Endothelial cell of umbilical vein (primary cell): Measurements from ENCODE around the gene CNPPD1. TPM values are rescaled to one million over a fixed set of nuclear protein-coding genes. Genes with fewer than 3 reads are reported as not detected.

Experiments
- BruUV-seq: library from RNA; stranded (reverse); fragments of 400-500 nt; replicated peaks from 2 replicates; lab custom pipeline; 2021; lab: Mats Ljungman, UMichigan
- CTCF ChIA-PET: fragments of 300-600, 350-600 bp; sonication (Branson Sonifier 250); formaldehyde crosslinking; loops from one replicate; lab custom pipeline; 2021; ENCODE audit warnings: antibody characterized with exemption, inconsistent platforms; lab: Charles Lee
- POLR2A ChIA-PET: fragments of 300-600, 350-600 bp; sonication (Branson Sonifier 250); formaldehyde crosslinking; loops from one replicate; lab custom pipeline; 2021; ENCODE audit warnings: antibody characterized with exemption, inconsistent platforms; lab: Charles Lee
- DNase-seq: peaks from one replicate; pipeline ENCODE4 v3.0.0-alpha.2; 2011; ENCODE audit warnings: low read depth, low spot score
- FAIRE-seq: peaks from 2 replicates; lab custom pipeline; 2011; peaks lifted over from hg19 to GRCh38; lab: Jason Lieb, UNC
- H2AFZ ChIP-seq: 2 replicates; pipeline ENCODE4 v1.6.0; 2012; ENCODE audit warnings: low read depth, low read length, control low read depth, inconsistent platforms
- H3K27ac ChIP-seq: 2 replicates; pipeline ENCODE4 v1.5.1; 2011; ENCODE audit warnings: low read depth, mild to moderate bottlenecking, control low read depth, low read length, moderate library complexity; ENCODE audit not compliant: insufficient read depth
- H3K27me3 ChIP-seq, 2 experiments: 2 replicates each; pipeline versions ENCODE4 v1.6.0 to v1.6.1; 2011; ENCODE audit warnings: low read length in 2 of 2, mixed read lengths in 1 of 2; ENCODE audit not compliant: control insufficient read depth in 2 of 2, insufficient read depth in 2 of 2
- H3K36me3 ChIP-seq, 2 experiments: 2 replicates in 1 of 2; 3 replicates in 1 of 2; pipeline ENCODE4 v1.5.1; 2011; ENCODE audit warnings: low read length in 2 of 2, mild to moderate bottlenecking in 1 of 2, moderate library complexity in 1 of 2; ENCODE audit not compliant: control insufficient read depth in 2 of 2, insufficient read depth in 2 of 2; ENCODE audit errors: extremely low read depth in 1 of 2
- H3K4me1 ChIP-seq: 3 replicates; pipeline ENCODE4 v1.5.1; 2011; ENCODE audit warnings: mild to moderate bottlenecking, low read length; ENCODE audit not compliant: control insufficient read depth, insufficient read depth; ENCODE audit errors: extremely low read depth
- H3K4me2 ChIP-seq: 2 replicates; pipeline ENCODE4 v1.6.1; 2011; ENCODE audit warnings: low read length, control low read depth, mixed read lengths; ENCODE audit not compliant: insufficient read depth
- H3K4me3 ChIP-seq, 3 experiments: fragments of 200-600 bp in 1 of 3; sonication (generic), shearing (Covaris generic) in 1 of 3; replicated peaks in 1 of 3; 2 replicates each; pipeline ENCODE4 v1.5.1; 2011 to 2016; ENCODE audit warnings: control low read depth in 3 of 3, low read length in 3 of 3, mild to moderate bottlenecking in 2 of 3, inconsistent platforms in 1 of 3, low read depth in 1 of 3, moderate library complexity in 1 of 3; ENCODE audit not compliant: insufficient read depth in 1 of 3
- H3K79me2 ChIP-seq: 2 replicates; pipeline ENCODE4 v1.6.0; 2012; ENCODE audit warnings: low read length, inconsistent platforms; ENCODE audit not compliant: control insufficient read depth, insufficient read depth
- H3K9ac ChIP-seq: replicated peaks from 2 replicates; pipeline ENCODE3; 2011; ENCODE audit warnings: low read length, control low read depth; ENCODE audit not compliant: insufficient read depth; ENCODE audit errors: extremely low read depth
- H3K9me1 ChIP-seq: replicated peaks from 3 replicates; pipeline ENCODE4 v1.6.0; 2011; ENCODE audit warnings: mild to moderate bottlenecking, low read length; ENCODE audit not compliant: control insufficient read depth, insufficient read depth; ENCODE audit errors: extremely low read depth
- H3K9me3 ChIP-seq: replicated peaks from 2 replicates; pipeline ENCODE4 v1.5.1; 2012; ENCODE audit warnings: low read length, inconsistent platforms; ENCODE audit not compliant: control insufficient read depth, insufficient read depth
- H4K20me1 ChIP-seq: replicated peaks from 2 replicates; pipeline ENCODE3; 2011; ENCODE audit warnings: mild to moderate bottlenecking, low read length; ENCODE audit not compliant: control insufficient read depth, insufficient read depth; ENCODE audit errors: extremely low read depth
- CTCF ChIP-seq, 2 donors: IDR thresholded peaks; 1 replicate in 1 of 2; 2 replicates in 1 of 2; pipeline ENCODE4 v1.5.1; 2011; ENCODE audit warnings: low read length in 2 of 2, mild to moderate bottlenecking in 2 of 2, moderate library complexity in 2 of 2, control low read depth in 1 of 2, inconsistent platforms in 1 of 2, low read depth in 1 of 2; ENCODE audit not compliant: insufficient read depth in 1 of 2; ENCODE audit errors: extremely low read depth in 1 of 2
- EZH2 ChIP-seq: IDR thresholded peaks from 2 replicates; pipeline ENCODE4 v1.6.1; 2012; ENCODE audit warnings: borderline replicate concordance, low read depth, mild to moderate bottlenecking, moderate library complexity, low read length, inconsistent platforms; ENCODE audit not compliant: severe bottlenecking
- FOS ChIP-seq: IDR thresholded peaks from 2 replicates; pipeline ENCODE4 v1.6.1; 2011; ENCODE audit warnings: mild to moderate bottlenecking, low read length, moderate library complexity, borderline replicate concordance; ENCODE audit not compliant: insufficient read depth
- GATA2 ChIP-seq: IDR thresholded peaks from 2 replicates; pipeline ENCODE4 v1.7.0; 2011; ENCODE audit warnings: low read depth, mild to moderate bottlenecking, moderate library complexity, mixed read lengths, low read length; ENCODE audit not compliant: insufficient read length, insufficient read depth
- JUN ChIP-seq: IDR thresholded peaks from 2 replicates; pipeline ENCODE4 v1.6.1; 2011; ENCODE audit warnings: borderline replicate concordance, low read depth; ENCODE audit not compliant: insufficient read length, insufficient read depth
- MYC ChIP-seq: IDR thresholded peaks from one replicate; pipeline ENCODE4 v1.6.1; 2011; ENCODE audit warnings: mild to moderate bottlenecking, low read depth, low read length
- POLR2A ChIP-seq: IDR thresholded peaks from 2 replicates; pipeline ENCODE4 v1.6.1; 2012; ENCODE audit warnings: low read depth, mild to moderate bottlenecking, control low read depth, low read length
- POLR2AphosphoS5 ChIP-seq: IDR thresholded peaks from 2 replicates; pipeline ENCODE4 v1.6.1; 2012; ENCODE audit warnings: low read depth, mild to moderate bottlenecking, control low read depth, low read length, moderate library complexity; ENCODE audit not compliant: insufficient read depth
- dilution Hi-C: fragments of 300-500 bp; cut with MboI; formaldehyde crosslinking; loops from one replicate; pipeline ENCODE4 v1.15.0; 2019; ENCODE audit warnings: low sequenced_read_pairs; ENCODE audit not compliant: extremely low pct_ligation_motif_present
- intact Hi-C: fragments of 100-400 bp; cut with micrococcal nuclease; formaldehyde crosslinking; loops from one replicate; pipeline ENCODE4 v1.10.0; 2022
- polyA plus RNA-seq, 4 experiments: library from polyadenylated mRNA; depleted of rRNA in 3 of 4; stranded (reverse) in 3 of 4; unstranded in 1 of 4; fragments of >200 nt; gene quantifications; 2 replicates each; pipeline versions ENCODE4 v1.2.1 to v1.2.3, GENCODE V29; 2011 to 2012; ENCODE audit warnings: missing spikeins in 1 of 4
- total RNA-seq: library from RNA; stranded (reverse); gene quantifications from 2 replicates; pipeline ENCODE4 v1.2.3, GENCODE V29; 2021
- TF ChIP-seq, protein P1 (sequence below): IDR thresholded peaks from 2 replicates; pipeline ENCODE4 v1.6.1; 2011; ENCODE audit not compliant: insufficient read depth, insufficient read length

The CNPPD1 gene
- total and polyA plus RNA-seq, 2 donors (not counting 3 experiments of a cell fraction or from before 2014, with no cell fraction given) = 44.0 to 55.7 TPM

- POLR2A ChIA-PET = no interaction called here
- peaks cover 15 to 39% of the 10 kb centered on the region in 2 experiments for H3K36me3 ChIP-seq
- FAIRE-seq = no peak
Measured at GRCh38 chr2:219182331-219183150, 5.8 kb upstream of the CNPPD1 start.

More at GRCh38 chr2:219182331-219183150, 5.8 kb upstream of the CNPPD1 start:
- CTCF ChIA-PET = interaction anchor here (0.7 to 1.5 kb wide), 2 partner anchors 11 to 29 kb away, joined by 3 to 4 read pairs; no protein-coding TSS in a partner anchor
- dilution Hi-C loops = no loop called here
- no peaks in the 10 kb centered on the region for H3K9me3 ChIP-seq
- H3K4me1 ChIP-seq = peaks cover 11% of the 10 kb centered on the region
- H3K9me1 ChIP-seq = no peaks in the 10 kb centered on the region
- no peak overlapping the region for H3K9ac ChIP-seq
- no peak overlapping the region for H3K27ac ChIP-seq
- H3K79me2 ChIP-seq = peaks cover 16% of the 10 kb centered on the region
- H2AFZ ChIP-seq = no peak overlapping the region
- intact Hi-C loops = no loop called here
- BruUV-seq = no TSS peak
- H3K4me2 ChIP-seq = no peak overlapping the region
- no peaks in the 10 kb centered on the region for H4K20me1 ChIP-seq
- H3K4me3 ChIP-seq = no peak overlapping the region
- H3K27me3 ChIP-seq = no peaks in the 10 kb centered on the region
- DNase-seq = no peak
- TF ChIP-seq, protein P1, sequence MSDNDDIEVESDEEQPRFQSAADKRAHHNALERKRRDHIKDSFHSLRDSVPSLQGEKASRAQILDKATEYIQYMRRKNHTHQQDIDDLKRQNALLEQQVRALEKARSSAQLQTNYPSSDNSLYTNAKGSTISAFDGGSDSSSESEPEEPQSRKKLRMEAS = no peak
- TF ChIP-seq JUN = no peak
- no peak for TF ChIP-seq GATA2
- no peak for TF ChIP-seq POLR2AphosphoS5
- no peak for TF ChIP-seq EZH2
- TF ChIP-seq FOS = no peak
- no peak for TF ChIP-seq MYC
- TF ChIP-seq POLR2A = no peak
- TF ChIP-seq CTCF (IDR thresholded peaks at IDR 0.05; ENCODE audit: extremely low read depth in 1 of 2, insufficient read depth in 1 of 2, low read depth in 1 of 2, low read length in 2 of 2) = no peak
